Panc1 (cell line): ENCODE measurements around the gene SLC12A7.

Experiments used
- CTCF ChIP-seq: fragments of 450-650 bp; IDR thresholded peaks from 2 replicates; pipeline ENCODE4 v1.5.1; 2017; ENCODE audit warnings: mild to moderate bottlenecking
- TF ChIP-seq, protein P1 (sequence below), 2 experiments: IDR thresholded peaks; 2 replicates each; pipeline ENCODE4 v1.6.1; 2011 to 2012; ENCODE audit warnings: low read depth in 2 of 2, control low read depth in 1 of 2, low read length in 1 of 2, mild to moderate bottlenecking in 1 of 2, moderate library complexity in 1 of 2; ENCODE audit not compliant: insufficient read depth in 1 of 2

DNA sequence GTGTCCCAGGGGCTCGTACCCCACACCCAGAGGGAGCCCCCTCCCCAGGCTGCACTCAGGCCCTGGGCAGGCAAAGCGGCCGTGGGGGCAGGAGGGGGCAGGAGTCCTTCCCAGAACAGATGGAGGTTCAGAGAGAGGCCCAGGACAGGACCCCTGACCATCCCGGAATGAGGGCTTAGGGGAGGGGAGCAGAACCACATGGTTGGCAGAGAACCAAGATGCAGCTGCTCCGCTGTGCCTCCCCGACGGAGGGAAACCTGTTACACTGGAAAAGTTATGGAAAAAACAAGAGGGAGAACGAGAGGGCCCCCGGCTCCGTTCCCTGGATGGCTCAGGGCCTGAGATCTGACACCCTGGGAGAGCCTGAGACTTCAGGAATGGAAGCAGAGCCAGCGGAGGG is 22.7 kb downstream of the SLC12A7 start:
- no peak for TF ChIP-seq CTCF
- TF ChIP-seq, protein P1, sequence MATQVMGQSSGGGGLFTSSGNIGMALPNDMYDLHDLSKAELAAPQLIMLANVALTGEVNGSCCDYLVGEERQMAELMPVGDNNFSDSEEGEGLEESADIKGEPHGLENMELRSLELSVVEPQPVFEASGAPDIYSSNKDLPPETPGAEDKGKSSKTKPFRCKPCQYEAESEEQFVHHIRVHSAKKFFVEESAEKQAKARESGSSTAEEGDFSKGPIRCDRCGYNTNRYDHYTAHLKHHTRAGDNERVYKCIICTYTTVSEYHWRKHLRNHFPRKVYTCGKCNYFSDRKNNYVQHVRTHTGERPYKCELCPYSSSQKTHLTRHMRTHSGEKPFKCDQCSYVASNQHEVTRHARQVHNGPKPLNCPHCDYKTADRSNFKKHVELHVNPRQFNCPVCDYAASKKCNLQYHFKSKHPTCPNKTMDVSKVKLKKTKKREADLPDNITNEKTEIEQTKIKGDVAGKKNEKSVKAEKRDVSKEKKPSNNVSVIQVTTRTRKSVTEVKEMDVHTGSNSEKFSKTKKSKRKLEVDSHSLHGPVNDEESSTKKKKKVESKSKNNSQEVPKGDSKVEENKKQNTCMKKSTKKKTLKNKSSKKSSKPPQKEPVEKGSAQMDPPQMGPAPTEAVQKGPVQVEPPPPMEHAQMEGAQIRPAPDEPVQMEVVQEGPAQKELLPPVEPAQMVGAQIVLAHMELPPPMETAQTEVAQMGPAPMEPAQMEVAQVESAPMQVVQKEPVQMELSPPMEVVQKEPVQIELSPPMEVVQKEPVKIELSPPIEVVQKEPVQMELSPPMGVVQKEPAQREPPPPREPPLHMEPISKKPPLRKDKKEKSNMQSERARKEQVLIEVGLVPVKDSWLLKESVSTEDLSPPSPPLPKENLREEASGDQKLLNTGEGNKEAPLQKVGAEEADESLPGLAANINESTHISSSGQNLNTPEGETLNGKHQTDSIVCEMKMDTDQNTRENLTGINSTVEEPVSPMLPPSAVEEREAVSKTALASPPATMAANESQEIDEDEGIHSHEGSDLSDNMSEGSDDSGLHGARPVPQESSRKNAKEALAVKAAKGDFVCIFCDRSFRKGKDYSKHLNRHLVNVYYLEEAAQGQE (IDR thresholded peaks at IDR 0.05; ENCODE audit: insufficient read depth in 1 of 2, low read depth in 2 of 2, low read length in 1 of 2), result no peak
